Kidney (tissue), 14 donors: ENCODE data around the gene TMEM269. TPM values are rescaled to one million over a fixed set of nuclear protein-coding genes. Genes with fewer than 3 reads are reported as not detected.

Source experiments
- DNase-seq, 5 donors: peaks; one replicate each; pipeline ENCODE4 v3.0.0-alpha.2; 2013 to 2020
- FAIRE-seq: peaks from 2 replicates; lab custom pipeline; 2012; peaks lifted over from hg19 to GRCh38; lab: Jason Lieb, UNC
- H3K27ac ChIP-seq, 2 donors: one replicate each; pipeline ENCODE4 v1.7.0; 2013; ENCODE audit warnings: low read depth in 2 of 2, low read length in 2 of 2, inconsistent platforms in 1 of 2
- H3K27me3 ChIP-seq: one replicate; pipeline ENCODE4 v1.7.1; 2013; ENCODE audit warnings: low read length, inconsistent platforms; ENCODE audit not compliant: control insufficient read depth, insufficient read depth
- H3K36me3 ChIP-seq, 3 donors: one replicate each; pipeline versions ENCODE4 v1.7.0 to v1.7.1; 2013; ENCODE audit warnings: low read length in 3 of 3, control low read depth in 1 of 3, inconsistent platforms in 1 of 3; ENCODE audit not compliant: insufficient read depth in 3 of 3, control insufficient read depth in 2 of 3
- H3K4me1 ChIP-seq, 3 donors: one replicate each; pipeline versions ENCODE4 v1.7.0 to v1.7.1; 2013; ENCODE audit warnings: low read length in 3 of 3, inconsistent platforms in 1 of 3, low read depth in 1 of 3; ENCODE audit not compliant: control insufficient read depth in 2 of 3, insufficient read depth in 2 of 3
- H3K4me3 ChIP-seq, 3 donors: one replicate each; pipeline versions ENCODE4 v1.7.0 to v1.8.1; 2013; ENCODE audit warnings: low read length in 3 of 3, control low read depth in 1 of 3, inconsistent platforms in 1 of 3
- H3K9ac ChIP-seq, 3 donors: one replicate each; pipeline versions ENCODE4 v1.7.0 to v1.7.1; 2013; ENCODE audit warnings: low read length in 3 of 3, control low read depth in 1 of 3, inconsistent platforms in 1 of 3
- H3K9me3 ChIP-seq, 3 donors: one replicate each; pipeline versions ENCODE4 v1.7.0 to v1.7.1; 2013; ENCODE audit warnings: low read length in 3 of 3, control low read depth in 1 of 3, inconsistent platforms in 1 of 3; ENCODE audit not compliant: control insufficient read depth in 2 of 3, insufficient read depth in 1 of 3
- CTCF ChIP-seq: IDR thresholded peaks from 3 replicates; pipeline ENCODE4 v1.5.1; 2012; ENCODE audit warnings: mild to moderate bottlenecking, moderate library complexity, borderline replicate concordance; ENCODE audit not compliant: insufficient read depth; ENCODE audit errors: extremely low read depth
- intact Hi-C: fragments of 100-400 bp; cut with DNase I; formaldehyde crosslinking; loops from one replicate; pipeline ENCODE4 v1.11.1; 2022
- polyA plus RNA-seq: library from polyadenylated mRNA; stranded (reverse); fragments of 350-450 nt; fragmentation: Illumina TruSeq; extraction: RNeasy Lipid Tissue Mini Kit (QIAGEN cat#74804); gene quantifications from one replicate; pipeline ENCODE4 v1.2.3, GENCODE V29; 2014; ENCODE audit warnings: low read depth, low replicate concordance; ENCODE audit not compliant: insufficient read depth
- total RNA-seq: library from RNA; stranded (reverse); fragmentation: NEBNext Ultra II Directional; extraction: Animal tissue kit (Norgen Biotek cat#: 25700); gene quantifications from one replicate; pipeline ENCODE4 v1.2.1, GENCODE V29; 2021
- donor health status: control.
- donor health status: control.
- donor health status: control.
- donor health status: control.
- donor health status: control.
- donor health status: DM: yes; HTN: yes; CAD: no.
- donor health status: Normal renal cell carcinoma (clear cell type).

TMEM269 gene
- total and polyA plus RNA-seq, 2 donors from 2014 or later = 0.22 TPM; not detected in 1

GRCh38 chr1:42776502-42776901 is 8.3 kb upstream of the TMEM269 start:
- H3K36me3 ChIP-seq = peaks cover 2 to 28% (median 15%) of the 10 kb centered on the region in 3 donors
- TF ChIP-seq CTCF = no peak

GRCh38 chr1:42777852-42778251 is 6.9 kb upstream of the TMEM269 start:
- no peak overlapping the region for H3K27ac ChIP-seq
- DNase-seq (peak in 3 of 5 donors; percentile 22 to 54 (median 35)), FAIRE-seq (no peak)
- no peak overlapping the region for H3K4me3 ChIP-seq
- intact Hi-C loops = no loop called here
- H3K27me3 ChIP-seq = no peaks in the 10 kb centered on the region
- no peaks in the 10 kb centered on the region for H3K4me1 ChIP-seq
- H3K9ac ChIP-seq = peak overlapping the region in 1 of 3 donors; percentile 4
- no peaks in the 10 kb centered on the region for H3K9me3 ChIP-seq
- TF ChIP-seq CTCF = peak; percentile 39
- peaks cover 2 to 28% (median 15%) of the 10 kb centered on the region in 3 donors for H3K36me3 ChIP-seq

More at GRCh38 chr1:42776502-42776901, 8.3 kb upstream of the TMEM269 start:
- no peaks in the 10 kb centered on the region for H3K4me1 ChIP-seq
- H3K27me3 ChIP-seq = no peaks in the 10 kb centered on the region
- H3K9ac ChIP-seq = no peak overlapping the region
- no peaks in the 10 kb centered on the region for H3K9me3 ChIP-seq
- no peak overlapping the region for H3K27ac ChIP-seq
- no peak for FAIRE-seq
- H3K4me3 ChIP-seq = no peak overlapping the region
- DNase-seq = no peak
- intact Hi-C loops = no loop called here

DNA sequence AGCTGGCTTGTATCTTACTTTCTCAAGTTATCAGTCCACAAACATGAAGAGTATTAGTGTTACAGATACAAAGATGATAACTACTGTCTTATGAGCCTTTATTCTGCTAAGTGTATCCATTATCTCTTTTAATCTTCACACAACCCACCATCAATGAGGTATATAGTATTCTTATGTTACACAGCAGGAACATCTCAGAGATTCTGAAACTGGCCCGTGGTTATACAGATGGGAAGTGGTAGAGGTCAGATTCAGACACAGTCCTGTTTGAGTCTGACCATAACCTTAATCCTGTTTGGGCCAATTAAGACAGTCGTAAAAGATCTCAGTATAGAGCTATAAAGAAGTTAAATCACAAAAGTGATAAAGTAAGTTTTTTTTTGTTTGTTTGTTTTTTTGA is 5.1 kb upstream of the TMEM269 start:
- H3K4me3 ChIP-seq = no peak overlapping the region
- no peaks in the 10 kb centered on the region for H3K27me3 ChIP-seq
- FAIRE-seq (no peak), DNase-seq (no peak)
- H3K9ac ChIP-seq = no peak overlapping the region
- no peak overlapping the region for H3K27ac ChIP-seq
- peaks cover 2 to 27% (median 12%) of the 10 kb centered on the region in 3 donors for H3K36me3 ChIP-seq
- intact Hi-C loops = no loop called here
- H3K4me1 ChIP-seq = peaks cover 0 to under 1% (median 0%) of the 10 kb centered on the region in 3 donors
- TF ChIP-seq CTCF = no peak
- H3K9me3 ChIP-seq = no peaks in the 10 kb centered on the region

GRCh38 chr1:42780176-42780575 is 4.6 kb upstream of the TMEM269 start:
- TF ChIP-seq CTCF = no peak
- H3K9ac ChIP-seq = no peak overlapping the region
- H3K4me1 ChIP-seq = peaks cover 0 to 4% (median 0%) of the 10 kb centered on the region in 3 donors
- H3K27ac ChIP-seq = no peak overlapping the region
- H3K4me3 ChIP-seq = no peak overlapping the region
- peaks cover 2 to 22% (median 8%) of the 10 kb centered on the region in 3 donors for H3K36me3 ChIP-seq
- no peaks in the 10 kb centered on the region for H3K27me3 ChIP-seq
- FAIRE-seq (no peak), DNase-seq (no peak)
- intact Hi-C loops = no loop called here
- no peaks in the 10 kb centered on the region for H3K9me3 ChIP-seq
